ENCODE results near the gene FAM20C.

The FAM20C gene

GRCh38 chr7:247636-248035 is 55.3 kb downstream of the FAM20C start:
- DNase-seq: no peak

- no peak for DNase-seq
These were observed 56.5 kb downstream of the FAM20C start for GRCh38 chr7:248732-249435.

- DNase-seq: no peak
These were observed 57.6 kb downstream of the FAM20C start for GRCh38 chr7:249989-250388.

GRCh38 chr7:250523-250922 is 58.2 kb downstream of the FAM20C start:
- no peak for DNase-seq

- no peak for DNase-seq
These were observed 58.6 kb downstream of the FAM20C start for GRCh38 chr7:251005-251404.

GRCh38 chr7:251446-252175 is 59.2 kb downstream of the FAM20C start:
- no peak for DNase-seq

DNA sequence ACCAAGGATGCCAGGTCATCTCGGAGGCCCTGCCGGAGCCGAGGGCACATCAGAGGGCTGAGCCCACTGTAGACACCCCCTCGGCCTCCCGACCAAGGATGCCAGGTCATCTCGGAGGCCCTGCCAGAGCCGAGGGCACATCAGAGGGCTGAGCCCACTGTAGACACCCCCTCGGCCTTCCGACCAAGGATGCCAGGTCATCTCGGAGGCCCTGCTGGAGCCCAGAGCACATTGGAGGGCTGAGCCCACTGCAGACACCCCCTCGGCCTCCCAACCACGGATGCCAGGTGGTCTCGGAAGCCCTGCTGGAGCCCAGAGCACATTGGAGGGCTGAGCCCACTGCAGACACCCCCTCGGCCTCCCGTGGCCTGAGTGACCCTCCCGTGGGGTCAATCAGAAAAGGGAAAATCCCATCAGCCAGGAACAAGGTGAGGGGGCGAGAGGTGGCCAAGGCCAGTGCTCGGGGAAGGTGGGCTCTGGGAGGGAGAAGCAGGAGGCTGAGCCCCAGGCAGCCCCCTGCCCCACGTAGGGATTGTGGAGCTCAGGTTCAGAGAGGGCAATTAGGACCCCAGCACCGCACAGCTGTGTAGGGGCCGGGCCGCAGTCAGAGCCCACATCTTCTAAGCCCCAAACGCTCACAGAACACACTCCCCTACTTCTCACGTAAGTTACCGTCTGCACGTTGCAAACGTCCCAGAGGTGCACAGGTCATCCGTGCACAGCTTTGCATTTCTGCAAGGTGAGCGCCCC is 60.0 kb downstream of the FAM20C start:
- DNase-seq: no peak

- DNase-seq: no peak
These were observed 60.6 kb downstream of the FAM20C start for GRCh38 chr7:252981-253380.

DNA sequence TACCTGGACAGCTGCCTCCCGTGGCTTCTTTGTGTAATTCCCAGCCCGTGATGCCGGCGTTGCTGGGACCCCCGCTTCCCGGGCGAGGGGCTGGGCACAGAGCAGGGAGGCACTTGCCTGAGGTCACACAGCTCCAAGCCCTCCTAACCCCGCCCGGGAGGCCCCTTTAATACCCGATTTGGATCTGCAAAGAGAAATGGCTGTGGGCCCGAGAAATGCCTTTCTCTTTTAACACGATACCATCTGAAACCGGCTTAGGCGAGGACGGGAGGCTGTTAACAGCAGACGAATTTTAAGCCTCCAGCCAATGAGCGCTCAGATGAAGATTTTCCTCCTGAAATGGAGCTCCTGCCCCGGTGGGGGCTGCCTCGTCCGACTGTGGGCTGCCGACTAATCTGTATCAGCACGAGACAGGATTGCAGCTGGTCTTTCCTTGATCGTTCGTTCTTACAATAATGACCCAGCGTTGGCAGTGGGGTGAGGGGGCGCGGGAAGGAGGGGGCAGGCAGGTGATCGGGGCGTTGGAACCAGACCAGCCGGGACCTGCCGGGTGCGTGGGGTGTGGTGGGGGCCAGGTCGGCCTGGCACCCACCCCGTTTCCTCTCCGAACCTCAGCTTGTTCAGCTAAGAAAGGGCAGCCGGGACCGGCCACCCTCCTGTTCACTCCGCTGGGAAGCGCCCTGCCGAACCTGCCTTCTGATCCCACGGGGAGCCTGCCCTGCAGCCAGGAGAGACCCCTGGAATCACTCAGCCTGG is 61.4 kb downstream of the FAM20C start:
- no peak for DNase-seq

- DNase-seq: no peak
These were observed 62.1 kb downstream of the FAM20C start for GRCh38 chr7:254337-255037.

- no peak for DNase-seq
These were observed 62.7 kb downstream of the FAM20C start for GRCh38 chr7:255038-255435.

GRCh38 chr7:255721-256361 is 63.5 kb downstream of the FAM20C start:
- DNase-seq: no peak

DNA sequence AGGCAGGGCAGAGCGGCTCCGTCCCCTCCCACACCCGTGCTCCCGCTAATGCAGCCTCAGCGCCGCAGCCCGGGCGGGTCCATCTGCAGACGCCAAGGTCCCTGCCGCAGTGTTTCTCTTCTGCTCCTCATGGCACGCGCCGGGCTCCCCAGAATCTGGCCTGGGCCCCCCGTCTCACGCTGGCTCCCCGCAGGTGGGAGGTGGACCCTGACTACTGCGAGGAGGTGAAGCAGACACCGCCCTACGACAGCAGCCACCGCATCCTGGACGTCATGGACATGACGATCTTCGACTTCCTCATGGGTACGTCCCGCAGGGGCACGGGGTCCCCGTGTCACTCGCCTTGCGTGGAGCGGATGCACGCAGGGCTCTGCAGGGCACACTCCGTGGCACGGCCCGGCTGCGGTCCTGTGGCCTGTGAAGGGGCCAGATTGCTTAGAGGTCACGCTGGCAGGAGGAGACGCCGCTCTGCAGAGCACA is 64.1 kb downstream of the FAM20C start:
- DNase-seq: no peak

DNA sequence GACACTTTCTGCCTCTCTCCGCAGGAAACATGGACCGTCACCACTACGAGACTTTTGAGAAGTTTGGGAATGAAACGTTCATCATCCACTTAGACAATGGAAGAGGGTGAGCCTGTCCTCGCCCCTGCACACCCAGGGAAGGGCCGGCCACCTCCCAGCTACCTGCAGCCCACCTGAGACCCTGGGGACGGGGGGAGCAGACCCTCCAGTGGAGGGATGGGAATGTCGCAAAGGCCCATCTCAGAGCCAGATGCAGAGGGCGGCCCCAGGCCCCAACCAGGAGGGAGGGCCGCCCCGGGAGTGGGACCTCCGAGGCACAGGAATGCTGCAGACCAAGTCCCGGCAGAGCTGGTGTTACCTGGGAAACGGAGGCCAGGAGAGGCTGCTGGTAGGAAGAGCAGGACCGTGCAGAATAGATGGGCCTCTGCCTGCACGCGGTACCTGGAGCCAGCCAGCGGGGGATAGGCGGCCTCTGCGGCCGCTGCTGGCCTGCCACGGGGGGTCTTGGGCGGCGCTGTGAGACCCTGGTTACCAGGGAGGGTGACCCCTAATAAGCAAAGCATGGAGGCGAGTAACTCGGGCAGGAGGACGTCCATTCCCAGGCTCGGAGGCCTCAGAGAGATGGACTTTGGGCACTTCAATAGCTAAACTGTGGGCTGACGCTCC is 64.7 kb downstream of the FAM20C start:
- no peak for DNase-seq

DNA sequence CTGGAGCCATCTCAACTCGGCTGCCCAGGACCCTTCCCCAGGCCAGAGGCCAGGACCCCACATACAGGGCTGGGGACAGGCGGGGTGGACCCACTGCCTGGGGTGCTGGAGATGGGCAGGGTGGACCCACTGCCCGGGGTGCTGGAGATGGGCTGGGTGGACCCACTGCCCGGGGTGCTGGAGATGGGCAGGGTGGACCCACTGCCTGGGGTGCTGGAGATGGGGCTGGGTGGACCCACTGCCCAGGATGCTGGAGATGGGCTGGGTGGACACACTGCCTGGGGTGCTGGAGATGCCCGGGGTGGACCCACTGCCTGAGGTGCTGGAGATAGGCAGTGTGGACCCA is 65.2 kb downstream of the FAM20C start:
- DNase-seq: no peak

DNA sequence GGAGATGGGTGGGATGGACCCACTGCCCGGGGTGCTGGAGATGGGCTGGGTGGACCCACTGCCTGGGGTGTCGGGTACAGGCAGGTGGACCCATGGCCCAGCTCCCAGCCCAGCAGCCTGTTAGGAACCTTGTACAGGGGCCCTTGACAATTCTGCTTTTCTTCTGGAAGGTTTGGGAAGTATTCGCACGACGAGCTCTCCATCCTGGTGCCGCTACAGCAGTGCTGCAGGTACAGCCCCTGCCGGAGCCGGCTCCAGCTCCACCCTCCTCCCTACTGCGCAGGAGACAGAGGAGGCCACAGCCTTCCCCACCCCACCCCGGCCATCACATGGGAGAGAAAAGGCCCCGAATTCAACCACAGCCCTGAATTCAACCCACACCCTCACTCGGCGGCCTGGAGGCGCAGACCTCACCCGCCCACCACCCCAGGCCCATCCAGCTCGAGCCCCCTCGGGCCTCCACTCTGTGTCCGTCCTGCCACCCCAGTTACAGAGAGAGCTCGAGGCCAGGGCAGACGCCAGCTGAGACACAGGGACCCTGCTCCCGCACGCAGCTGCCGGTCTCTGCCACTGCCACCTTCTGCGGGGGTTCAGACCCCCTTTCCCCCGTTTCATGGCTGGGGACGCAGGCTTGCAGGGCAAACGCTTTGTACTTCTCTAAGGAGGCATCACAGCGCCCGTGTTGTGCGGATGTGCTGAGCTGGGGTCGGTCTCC is 66.3 kb downstream of the FAM20C start:
- DNase-seq: no peak

DNA sequence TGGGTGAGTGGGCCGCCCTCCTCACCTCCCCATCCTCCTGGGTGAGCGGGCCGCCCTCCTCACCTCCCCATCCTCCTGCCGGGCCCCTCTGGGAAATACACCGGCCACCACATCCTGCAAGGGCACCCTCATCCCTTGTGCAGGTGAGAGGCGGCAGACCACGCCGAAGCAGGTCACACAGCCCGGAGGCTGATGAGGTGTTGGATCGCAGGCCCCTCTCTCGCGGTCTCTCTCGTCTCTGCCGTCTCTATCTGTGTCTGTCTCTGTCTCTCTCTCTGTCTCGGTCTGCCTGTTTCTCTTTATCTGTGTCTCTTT is 66.8 kb downstream of the FAM20C start:
- no peak for DNase-seq

DNA sequence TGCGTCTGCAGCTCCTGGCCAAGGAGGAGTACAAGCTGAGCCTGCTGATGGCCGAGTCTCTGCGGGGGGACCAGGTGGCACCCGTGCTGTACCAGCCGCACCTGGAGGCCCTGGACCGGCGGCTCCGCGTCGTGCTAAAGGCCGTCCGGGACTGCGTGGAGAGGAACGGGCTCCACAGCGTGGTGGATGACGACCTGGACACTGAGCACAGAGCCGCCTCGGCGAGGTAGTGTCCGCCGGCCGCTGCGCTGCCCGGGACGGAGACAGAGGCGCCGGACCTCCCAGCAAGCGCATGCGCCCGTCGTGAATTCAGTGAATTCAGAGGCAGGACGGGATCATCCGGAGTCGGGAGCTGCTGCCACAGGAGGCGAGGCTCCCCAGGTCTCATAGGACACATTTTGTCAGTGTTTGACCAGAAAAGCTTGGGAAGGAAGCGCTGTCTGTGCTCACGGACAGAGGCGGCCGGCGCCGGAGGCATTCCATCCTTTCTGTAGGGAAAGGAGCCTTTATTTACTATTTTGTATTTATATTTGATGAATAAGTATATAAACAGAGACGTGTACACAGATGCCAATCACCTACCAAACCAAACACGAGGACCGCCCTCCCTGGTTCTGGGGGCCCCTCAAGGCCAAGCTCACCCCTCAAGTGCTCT is 67.5 kb downstream of the FAM20C start:
- no peak for DNase-seq

DNA sequence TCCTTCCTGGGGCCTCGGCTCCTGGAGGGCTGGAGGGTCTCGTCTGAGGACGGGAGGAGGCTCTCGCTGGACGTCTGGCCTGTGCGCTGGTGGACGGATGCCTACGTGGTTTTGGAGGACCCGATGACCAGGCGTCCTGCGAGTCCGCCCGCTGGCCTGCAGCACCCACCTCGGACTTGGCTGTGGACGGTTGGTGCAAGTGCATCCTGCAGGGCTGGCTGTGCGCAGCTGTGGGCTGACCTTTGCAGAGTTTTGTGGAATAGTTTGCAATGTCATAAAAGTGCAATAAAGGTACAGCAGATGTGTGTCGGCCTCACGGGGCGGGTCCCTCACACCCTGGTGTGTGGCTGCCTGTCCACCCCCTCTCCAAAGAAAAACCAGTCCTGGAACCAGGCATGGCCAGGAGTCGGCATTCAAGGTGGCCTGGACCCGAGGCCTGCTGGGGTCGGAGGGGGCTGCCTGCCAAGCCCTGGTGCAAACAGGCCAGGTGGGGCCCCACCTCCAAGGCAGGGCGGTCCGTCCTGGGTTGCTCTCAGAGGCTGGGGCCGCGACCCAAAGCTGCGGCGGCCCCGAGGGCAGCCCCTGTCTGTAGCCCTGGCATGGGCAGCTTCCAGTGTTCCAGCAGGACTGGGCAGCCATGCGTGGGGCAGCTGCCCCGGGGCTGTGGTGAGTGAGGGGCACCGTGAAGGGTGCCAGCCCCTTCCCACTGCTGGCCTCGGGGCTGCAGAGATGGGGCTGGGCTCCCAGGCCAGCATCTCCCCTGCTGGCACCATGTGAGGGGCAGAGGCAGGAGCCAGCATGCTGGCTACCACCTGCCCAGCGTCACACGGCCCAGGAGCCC is 68.3 kb downstream of the FAM20C start:
- no peak for DNase-seq

Data from amniotic stem cell (primary cell).